ENCODE measurements around the gene MLLT10. TPM values are rescaled to one million over a fixed set of nuclear protein-coding genes. Genes with fewer than 3 reads are reported as not detected.
A peak's percentile ranks its signal among the peaks of the same experiment; 100 is the strongest.

MLLT10 gene
- total RNA-seq, 1 donor, result 37.6 TPM

DNA sequence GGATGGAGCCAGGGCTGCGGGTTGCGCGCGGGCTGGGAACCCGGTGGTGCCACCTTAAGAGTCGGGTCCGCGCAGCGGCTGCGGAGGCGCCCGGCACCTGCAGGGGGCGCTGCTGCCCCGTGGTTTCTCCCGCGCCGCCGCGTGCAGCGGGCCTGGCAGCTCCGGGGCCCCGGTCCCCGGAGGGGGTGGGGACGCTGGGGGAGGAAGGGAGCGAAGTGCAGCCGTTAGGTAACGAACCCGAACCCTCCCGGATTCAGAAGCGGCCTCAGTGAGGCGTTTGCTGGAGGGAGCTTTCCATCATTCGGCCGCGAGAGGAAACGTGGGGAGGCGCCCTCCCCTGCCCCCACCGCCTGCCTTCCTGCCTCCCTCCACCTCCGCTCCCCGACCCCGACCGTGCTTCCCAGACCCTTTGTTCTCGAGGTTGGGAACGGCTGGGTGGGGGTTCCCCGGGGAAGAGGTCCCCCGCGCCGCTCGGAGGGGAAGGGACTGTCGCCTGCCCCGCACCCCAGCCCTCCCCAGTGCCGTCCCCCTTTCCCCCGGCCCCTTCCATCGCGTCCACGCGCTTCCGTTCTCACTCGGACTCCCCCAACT is 38.2 kb upstream of the MLLT10 start:
- TF ChIP-seq, protein P1, sequence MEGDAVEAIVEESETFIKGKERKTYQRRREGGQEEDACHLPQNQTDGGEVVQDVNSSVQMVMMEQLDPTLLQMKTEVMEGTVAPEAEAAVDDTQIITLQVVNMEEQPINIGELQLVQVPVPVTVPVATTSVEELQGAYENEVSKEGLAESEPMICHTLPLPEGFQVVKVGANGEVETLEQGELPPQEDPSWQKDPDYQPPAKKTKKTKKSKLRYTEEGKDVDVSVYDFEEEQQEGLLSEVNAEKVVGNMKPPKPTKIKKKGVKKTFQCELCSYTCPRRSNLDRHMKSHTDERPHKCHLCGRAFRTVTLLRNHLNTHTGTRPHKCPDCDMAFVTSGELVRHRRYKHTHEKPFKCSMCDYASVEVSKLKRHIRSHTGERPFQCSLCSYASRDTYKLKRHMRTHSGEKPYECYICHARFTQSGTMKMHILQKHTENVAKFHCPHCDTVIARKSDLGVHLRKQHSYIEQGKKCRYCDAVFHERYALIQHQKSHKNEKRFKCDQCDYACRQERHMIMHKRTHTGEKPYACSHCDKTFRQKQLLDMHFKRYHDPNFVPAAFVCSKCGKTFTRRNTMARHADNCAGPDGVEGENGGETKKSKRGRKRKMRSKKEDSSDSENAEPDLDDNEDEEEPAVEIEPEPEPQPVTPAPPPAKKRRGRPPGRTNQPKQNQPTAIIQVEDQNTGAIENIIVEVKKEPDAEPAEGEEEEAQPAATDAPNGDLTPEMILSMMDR (IDR thresholded peaks at IDR 0.05; ENCODE audit: extremely low read depth, low read depth, low read length), result peak; percentile 83
- Histone ChIP-seq H3K36me3 (ENCODE audit: insufficient read depth, low read length) (no peaks in the 10 kb centered on the region), H3K27me3 (ENCODE audit: insufficient read depth, low read length) (peaks cover 20% of the 10 kb centered on the region), H3K4me3 (ENCODE audit: insufficient read depth, low read length) (peak overlapping the region; percentile 90), H4K20me1 (ENCODE audit: insufficient read depth, low read length) (no peaks in the 10 kb centered on the region), H3K4me2 (ENCODE audit: insufficient read depth, low read length) (peak overlapping the region; percentile 99), H2AFZ (ENCODE audit: low read length) (peak overlapping the region; percentile 96), H3K79me2 (ENCODE audit: insufficient read depth, low read length) (no peaks in the 10 kb centered on the region), H3K9me3 (ENCODE audit: low read depth, low read length) (no peaks in the 10 kb centered on the region), H3K4me1 (ENCODE audit: insufficient read depth, low read length) (peaks cover 10% of the 10 kb centered on the region), H3K27ac (ENCODE audit: low read depth, low read length) (no peak overlapping the region)
- DNase-seq (ENCODE audit: insufficient read length, low spot score, missing footprints), result peak; percentile 99

DNA sequence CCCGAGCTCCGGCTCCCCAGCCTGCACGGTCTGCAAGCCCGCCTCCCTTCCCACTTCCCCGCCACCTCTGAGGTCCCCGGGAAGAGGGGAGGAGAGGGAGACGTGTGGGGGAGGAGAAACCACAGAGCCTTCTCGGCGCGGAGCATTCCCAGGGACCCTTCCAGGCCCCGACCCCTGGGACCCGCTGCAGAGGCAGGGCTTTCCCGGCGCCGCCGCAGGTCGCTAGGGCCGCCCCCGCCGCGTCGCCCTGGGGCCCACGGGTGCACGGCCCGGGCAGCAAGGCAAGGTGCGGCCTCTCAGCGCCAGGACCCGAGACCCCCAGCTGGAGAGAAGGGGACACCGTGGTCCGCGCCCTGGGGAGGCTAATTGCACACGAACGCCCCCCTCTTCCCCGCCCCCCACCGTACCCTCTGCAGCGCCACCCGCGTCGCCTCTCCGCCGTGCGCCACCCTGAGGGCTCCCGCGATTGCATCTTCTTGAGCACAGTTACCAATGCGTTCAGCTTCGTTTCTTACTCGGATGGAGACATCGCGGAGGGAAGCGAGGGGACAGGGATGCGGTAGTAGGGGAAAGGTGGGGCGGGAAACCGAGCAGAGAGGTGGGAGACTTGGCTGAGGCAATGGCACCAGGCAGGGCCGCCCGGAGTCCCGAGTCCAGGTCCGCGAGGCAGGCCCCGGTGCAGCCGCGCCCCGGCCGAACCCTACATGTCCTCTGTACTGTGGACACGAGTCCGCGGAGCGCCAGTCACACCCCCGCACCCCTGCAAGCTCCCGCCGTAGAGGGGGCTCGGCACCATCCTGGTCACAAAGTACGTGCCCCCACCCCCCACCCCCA is 37.5 kb upstream of the MLLT10 start:
- H3K4me3 ChIP-seq (ENCODE audit: insufficient read depth, low read length), result peak overlapping the region; percentile 90
- peak; percentile 93 for DNase-seq (ENCODE audit: insufficient read length, low spot score, missing footprints)
- H3K9me3 ChIP-seq (ENCODE audit: low read depth, low read length), result no peaks in the 10 kb centered on the region
- H3K4me2 ChIP-seq (ENCODE audit: insufficient read depth, low read length), result peak overlapping the region; percentile 99
- peaks cover 20% of the 10 kb centered on the region for H3K27me3 ChIP-seq (ENCODE audit: insufficient read depth, low read length)
- H3K36me3 ChIP-seq (ENCODE audit: insufficient read depth, low read length), result no peaks in the 10 kb centered on the region
- no peaks in the 10 kb centered on the region for H3K79me2 ChIP-seq (ENCODE audit: insufficient read depth, low read length)
- no peak overlapping the region for H3K27ac ChIP-seq (ENCODE audit: low read depth, low read length)
- peak overlapping the region; percentile 89 for H2AFZ ChIP-seq (ENCODE audit: low read length)
- no peaks in the 10 kb centered on the region for H4K20me1 ChIP-seq (ENCODE audit: insufficient read depth, low read length)
- TF ChIP-seq, protein P1 (IDR thresholded peaks at IDR 0.05; ENCODE audit: extremely low read depth, low read depth, low read length), result peak; percentile 25
- H3K4me1 ChIP-seq (ENCODE audit: insufficient read depth, low read length), result peaks cover 10% of the 10 kb centered on the region

DNA sequence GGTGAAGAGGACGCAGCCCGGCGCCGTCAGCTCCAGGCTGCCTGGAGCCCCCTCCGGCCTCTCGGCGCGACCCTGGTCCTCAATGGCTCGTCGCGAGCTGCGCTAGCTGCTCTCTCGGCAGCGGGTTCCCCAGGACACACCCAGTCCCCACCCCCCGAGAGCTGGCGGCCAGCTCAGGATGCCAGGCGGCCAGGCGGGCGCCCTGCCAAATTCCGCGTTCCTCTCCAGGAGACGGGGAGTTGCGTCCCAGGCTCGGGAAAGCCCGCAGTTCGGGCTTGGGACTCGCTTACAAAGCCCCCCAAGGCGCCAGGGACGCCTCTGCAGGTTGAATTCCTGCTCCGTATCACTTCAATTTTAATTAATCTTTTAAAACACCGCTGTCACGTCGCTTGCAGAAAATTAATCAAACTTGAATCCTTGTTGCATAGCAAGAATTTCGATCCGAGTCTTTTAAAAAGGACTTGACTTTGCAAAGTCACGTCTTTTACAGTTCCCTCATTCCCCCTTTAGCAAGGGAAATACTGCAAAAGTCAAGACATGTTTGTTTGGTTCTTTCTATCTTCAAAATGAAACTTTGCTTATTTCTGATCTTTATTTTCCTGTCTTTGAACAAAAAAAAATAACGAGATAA is 36.7 kb upstream of the MLLT10 start:
- H3K4me1 ChIP-seq (ENCODE audit: insufficient read depth, low read length), result peaks cover 10% of the 10 kb centered on the region
- peak overlapping the region; percentile 99 for H3K4me2 ChIP-seq (ENCODE audit: insufficient read depth, low read length)
- peak overlapping the region; percentile 84 for H2AFZ ChIP-seq (ENCODE audit: low read length)
- no peak overlapping the region for H3K27ac ChIP-seq (ENCODE audit: low read depth, low read length)
- no peaks in the 10 kb centered on the region for H4K20me1 ChIP-seq (ENCODE audit: insufficient read depth, low read length)
- H3K4me3 ChIP-seq (ENCODE audit: insufficient read depth, low read length), result peak overlapping the region; percentile 90
- no peaks in the 10 kb centered on the region for H3K79me2 ChIP-seq (ENCODE audit: insufficient read depth, low read length)
- no peaks in the 10 kb centered on the region for H3K36me3 ChIP-seq (ENCODE audit: insufficient read depth, low read length)
- H3K27me3 ChIP-seq (ENCODE audit: insufficient read depth, low read length), result peaks cover 20% of the 10 kb centered on the region
- peak; percentile 98 for DNase-seq (ENCODE audit: insufficient read length, low spot score, missing footprints)
- TF ChIP-seq, protein P1 (IDR thresholded peaks at IDR 0.05; ENCODE audit: extremely low read depth, low read depth, low read length), result no peak
- no peaks in the 10 kb centered on the region for H3K9me3 ChIP-seq (ENCODE audit: low read depth, low read length)

DNA sequence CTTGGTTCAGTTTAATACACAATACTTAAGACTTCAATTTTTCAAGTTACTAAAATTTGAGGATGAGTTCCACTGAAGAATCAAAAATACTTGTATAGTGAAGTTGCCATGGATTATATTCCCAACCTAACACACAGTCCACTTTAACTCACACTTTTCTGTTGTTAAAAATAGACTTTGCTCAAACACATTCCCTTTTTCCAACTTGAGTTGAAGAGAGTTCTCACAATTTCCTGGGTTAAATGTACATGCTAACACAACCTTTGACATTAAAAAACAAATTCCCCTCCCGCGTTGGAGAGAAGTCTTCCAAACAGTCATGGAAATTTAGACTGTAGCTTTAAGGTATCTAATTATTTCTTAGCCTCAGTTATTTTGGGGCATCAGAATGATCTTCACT is 35.7 kb upstream of the MLLT10 start:
- TF ChIP-seq, protein P1 (IDR thresholded peaks at IDR 0.05; ENCODE audit: extremely low read depth, low read depth, low read length), result no peak

More for the DNA sequence above, 35.7 kb upstream of the MLLT10 start:
- peak; percentile 27 for DNase-seq (ENCODE audit: insufficient read length, low spot score, missing footprints)
- H3K79me2 ChIP-seq (ENCODE audit: insufficient read depth, low read length), result no peaks in the 10 kb centered on the region
- H3K27ac ChIP-seq (ENCODE audit: low read depth, low read length), result no peak overlapping the region
- no peak overlapping the region for H3K4me3 ChIP-seq (ENCODE audit: insufficient read depth, low read length)
- H4K20me1 ChIP-seq (ENCODE audit: insufficient read depth, low read length), result no peaks in the 10 kb centered on the region
- H2AFZ ChIP-seq (ENCODE audit: low read length), result no peak overlapping the region
- H3K4me2 ChIP-seq (ENCODE audit: insufficient read depth, low read length), result no peak overlapping the region
- peaks cover 10% of the 10 kb centered on the region for H3K4me1 ChIP-seq (ENCODE audit: insufficient read depth, low read length)
- H3K36me3 ChIP-seq (ENCODE audit: insufficient read depth, low read length), result no peaks in the 10 kb centered on the region
- no peaks in the 10 kb centered on the region for H3K9me3 ChIP-seq (ENCODE audit: low read depth, low read length)
- H3K27me3 ChIP-seq (ENCODE audit: insufficient read depth, low read length), result peaks cover 20% of the 10 kb centered on the region

All from osteoblast (primary cell).